ENCODE data around the gene CFHR5. TPM values are rescaled to one million over a fixed set of nuclear protein-coding genes. Genes with fewer than 3 reads are reported as not detected.
"Not testable (repeated sequence)": the region's sequence is repeated elsewhere in the genome, so short reads cannot be mapped to it uniquely, and the experiment has no call there.

The CFHR5 gene
- total RNA-seq, 4 donors from 2014 or later, result not detected

DNA sequence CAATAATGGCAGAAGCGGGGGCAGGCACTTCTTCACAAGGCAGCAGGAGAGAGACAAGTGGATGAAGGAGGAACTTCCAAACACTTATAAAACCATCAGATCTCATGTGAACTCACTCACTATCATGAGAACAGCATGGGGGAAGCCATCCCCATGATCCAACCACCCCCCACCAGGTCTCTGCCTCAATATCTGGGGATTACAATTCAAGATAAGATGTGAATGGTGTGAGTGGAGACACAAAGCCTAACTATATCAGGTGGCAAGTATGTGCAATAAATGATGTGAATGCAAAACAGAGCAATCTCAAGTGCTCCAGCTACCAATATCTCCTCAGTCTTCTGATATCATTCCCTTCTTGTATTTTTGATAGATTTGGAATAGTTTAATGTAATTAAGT is 21.4 kb upstream of the CFHR5 start:
- intact Hi-C loops (cut with DNase I; ENCODE audit: low total_unique reads), result no loop called here
- TF ChIP-seq POLR2A (IDR thresholded peaks at IDR 0.05), result no peak
- TF ChIP-seq, protein P1, sequence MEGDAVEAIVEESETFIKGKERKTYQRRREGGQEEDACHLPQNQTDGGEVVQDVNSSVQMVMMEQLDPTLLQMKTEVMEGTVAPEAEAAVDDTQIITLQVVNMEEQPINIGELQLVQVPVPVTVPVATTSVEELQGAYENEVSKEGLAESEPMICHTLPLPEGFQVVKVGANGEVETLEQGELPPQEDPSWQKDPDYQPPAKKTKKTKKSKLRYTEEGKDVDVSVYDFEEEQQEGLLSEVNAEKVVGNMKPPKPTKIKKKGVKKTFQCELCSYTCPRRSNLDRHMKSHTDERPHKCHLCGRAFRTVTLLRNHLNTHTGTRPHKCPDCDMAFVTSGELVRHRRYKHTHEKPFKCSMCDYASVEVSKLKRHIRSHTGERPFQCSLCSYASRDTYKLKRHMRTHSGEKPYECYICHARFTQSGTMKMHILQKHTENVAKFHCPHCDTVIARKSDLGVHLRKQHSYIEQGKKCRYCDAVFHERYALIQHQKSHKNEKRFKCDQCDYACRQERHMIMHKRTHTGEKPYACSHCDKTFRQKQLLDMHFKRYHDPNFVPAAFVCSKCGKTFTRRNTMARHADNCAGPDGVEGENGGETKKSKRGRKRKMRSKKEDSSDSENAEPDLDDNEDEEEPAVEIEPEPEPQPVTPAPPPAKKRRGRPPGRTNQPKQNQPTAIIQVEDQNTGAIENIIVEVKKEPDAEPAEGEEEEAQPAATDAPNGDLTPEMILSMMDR (IDR thresholded peaks at IDR 0.05), result no peak
- no peak overlapping the region for H3K4me3 ChIP-seq (ENCODE audit: low read depth, poor library complexity, severe bottlenecking)
- WGBS, 2 donors, result 96 to 97% methylated on average over 1 of the region's 1 CpG
- DNase-seq (ENCODE audit: low spot score in 2 of 2), result no peak

DNA sequence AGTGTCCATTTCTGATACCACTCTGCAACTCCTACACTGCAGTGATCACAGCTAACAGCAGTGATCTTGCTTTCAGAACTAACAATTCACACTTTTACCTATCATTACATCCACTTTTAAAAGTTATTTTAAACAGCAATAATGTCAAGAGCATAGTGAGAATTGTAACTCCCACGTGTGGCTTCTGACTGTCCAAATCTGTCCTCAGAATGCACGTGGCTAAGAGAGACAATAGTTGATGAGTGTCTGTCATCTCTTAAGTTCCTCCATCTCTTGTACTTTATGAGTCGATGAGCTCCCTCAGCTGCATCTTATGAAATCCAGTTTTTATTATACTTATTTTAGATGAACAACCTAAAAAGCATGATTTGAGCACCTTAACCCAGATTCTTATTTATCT is 16.5 kb upstream of the CFHR5 start:
- intact Hi-C loops (cut with DNase I; ENCODE audit: low total_unique reads), result no loop called here
- 74 to 75% methylated on average over 3 of the region's 3 CpGs for WGBS, 2 donors

DNA sequence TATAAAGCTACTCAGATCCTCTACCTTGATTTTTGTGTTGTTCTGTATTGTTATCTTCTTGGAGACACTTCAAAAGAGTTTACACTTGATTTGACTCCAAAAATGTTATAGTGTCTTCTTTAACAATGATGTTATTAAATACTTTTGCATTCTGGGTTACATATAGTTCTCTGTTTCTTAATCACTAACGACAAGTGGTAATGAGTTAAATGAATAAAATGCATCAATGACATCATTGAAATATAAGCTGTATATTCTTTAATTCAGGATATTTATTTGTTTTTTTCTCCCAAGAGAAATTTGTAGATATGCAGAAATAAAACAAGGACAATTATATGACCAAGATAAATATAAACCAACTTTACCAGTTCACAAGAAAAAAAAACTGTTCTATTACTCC is 7.2 kb upstream of the CFHR5 start:
- intact Hi-C loops (cut with DNase I; ENCODE audit: low total_unique reads), result no loop called here
- DNase-seq (ENCODE audit: low spot score in 2 of 2), result no peak
- H3K4me3 ChIP-seq (ENCODE audit: low read depth, poor library complexity, severe bottlenecking), result no peak overlapping the region
- 75% methylated on average over 1 of the region's 1 CpG for WGBS, 2 donors
- no peak for TF ChIP-seq POLR2A (IDR thresholded peaks at IDR 0.05)
- TF ChIP-seq, protein P1 (IDR thresholded peaks at IDR 0.05), result no peak

More for the DNA sequence above, 16.5 kb upstream of the CFHR5 start:
- no peak for DNase-seq (ENCODE audit: low spot score in 2 of 2)
- TF ChIP-seq POLR2A (IDR thresholded peaks at IDR 0.05), result no peak
- TF ChIP-seq, protein P1 (IDR thresholded peaks at IDR 0.05), result no peak
- H3K4me3 ChIP-seq (ENCODE audit: low read depth, poor library complexity, severe bottlenecking), result no peak overlapping the region

DNA sequence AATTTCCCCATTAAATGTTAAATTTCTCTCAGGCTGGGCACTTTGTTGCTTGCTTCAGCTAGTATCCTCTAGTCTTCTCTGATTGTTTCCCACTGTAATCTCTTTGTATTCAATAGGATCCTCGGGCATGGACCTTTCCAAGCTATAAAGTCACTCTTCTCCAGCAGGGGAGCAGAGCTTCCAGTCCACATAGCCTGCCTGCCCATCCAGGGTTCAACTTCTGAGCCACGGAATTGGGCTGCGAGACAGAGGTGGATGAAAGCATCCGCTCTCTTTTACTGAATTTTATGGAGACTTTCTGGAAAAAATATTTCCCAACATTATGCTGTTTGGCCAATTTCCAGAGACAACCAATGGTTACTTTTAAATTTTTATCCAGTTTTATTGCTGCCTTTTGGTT is 1.1 kb upstream of the CFHR5 start:
- no peak for TF ChIP-seq POLR2A (IDR thresholded peaks at IDR 0.05)
- TF ChIP-seq, protein P1 (IDR thresholded peaks at IDR 0.05), result no peak
- intact Hi-C loops (cut with DNase I; ENCODE audit: low total_unique reads), result no loop called here
- no peak overlapping the region for H3K4me3 ChIP-seq (ENCODE audit: low read depth, poor library complexity, severe bottlenecking)
- no peak for DNase-seq (ENCODE audit: low spot score in 2 of 2)
- WGBS, 2 donors, result 77 to 85% methylated on average over 4 of the region's 4 CpGs

DNA sequence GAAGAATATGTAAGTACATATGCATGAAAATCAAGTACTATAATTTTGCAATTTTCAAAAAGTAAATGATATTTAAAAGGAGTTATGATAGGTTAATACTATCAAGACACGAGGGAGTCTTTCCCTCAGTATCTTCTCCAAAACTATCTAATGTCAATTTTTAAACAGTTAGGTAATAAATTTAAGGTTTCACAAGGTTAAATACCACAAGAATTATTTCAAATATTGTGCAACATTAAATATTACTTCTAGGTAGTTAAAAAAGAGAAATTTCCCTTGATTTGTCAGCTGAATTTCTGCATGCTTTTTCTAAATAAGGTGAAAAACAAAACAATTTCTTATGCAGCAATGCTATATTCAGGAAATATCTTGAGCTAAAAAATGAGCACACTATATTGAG is 3.5 kb downstream of the CFHR5 start:
- DNase-seq (ENCODE audit: low spot score in 2 of 2), result no peak
- no peak overlapping the region for H3K4me3 ChIP-seq (ENCODE audit: low read depth, poor library complexity, severe bottlenecking)
- TF ChIP-seq, protein P1 (IDR thresholded peaks at IDR 0.05), result no peak
- TF ChIP-seq POLR2A (IDR thresholded peaks at IDR 0.05), result no peak
- WGBS, 2 donors, result 74% methylated on average over 1 of the region's 1 CpG
- intact Hi-C loops (cut with DNase I; ENCODE audit: low total_unique reads), result no loop called here

DNA sequence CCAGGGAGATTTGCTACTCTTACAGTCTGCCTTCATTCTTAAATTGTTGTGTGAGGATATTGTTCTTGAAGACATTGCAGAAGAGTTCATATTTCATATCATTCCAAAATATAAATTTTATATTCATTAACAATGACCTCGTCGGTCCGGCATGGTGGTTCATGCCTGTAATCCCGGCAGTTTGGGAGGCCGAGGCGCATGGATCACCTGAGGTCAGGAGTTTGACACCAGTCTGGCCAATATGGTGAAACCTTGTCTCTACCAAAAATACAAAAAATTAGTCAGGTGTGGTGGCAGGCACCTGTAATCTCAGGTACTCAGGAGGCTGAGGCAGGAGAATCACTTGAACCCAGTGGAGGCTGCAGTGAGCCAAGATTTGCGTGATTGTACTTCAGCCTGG is 4.9 kb downstream of the CFHR5 start:
- not testable (repeated sequence) for H3K4me3 ChIP-seq (ENCODE audit: low read depth, poor library complexity, severe bottlenecking)
- WGBS, 2 donors, result 90 to 92% methylated on average over 7 of the region's 7 CpGs

DNA sequence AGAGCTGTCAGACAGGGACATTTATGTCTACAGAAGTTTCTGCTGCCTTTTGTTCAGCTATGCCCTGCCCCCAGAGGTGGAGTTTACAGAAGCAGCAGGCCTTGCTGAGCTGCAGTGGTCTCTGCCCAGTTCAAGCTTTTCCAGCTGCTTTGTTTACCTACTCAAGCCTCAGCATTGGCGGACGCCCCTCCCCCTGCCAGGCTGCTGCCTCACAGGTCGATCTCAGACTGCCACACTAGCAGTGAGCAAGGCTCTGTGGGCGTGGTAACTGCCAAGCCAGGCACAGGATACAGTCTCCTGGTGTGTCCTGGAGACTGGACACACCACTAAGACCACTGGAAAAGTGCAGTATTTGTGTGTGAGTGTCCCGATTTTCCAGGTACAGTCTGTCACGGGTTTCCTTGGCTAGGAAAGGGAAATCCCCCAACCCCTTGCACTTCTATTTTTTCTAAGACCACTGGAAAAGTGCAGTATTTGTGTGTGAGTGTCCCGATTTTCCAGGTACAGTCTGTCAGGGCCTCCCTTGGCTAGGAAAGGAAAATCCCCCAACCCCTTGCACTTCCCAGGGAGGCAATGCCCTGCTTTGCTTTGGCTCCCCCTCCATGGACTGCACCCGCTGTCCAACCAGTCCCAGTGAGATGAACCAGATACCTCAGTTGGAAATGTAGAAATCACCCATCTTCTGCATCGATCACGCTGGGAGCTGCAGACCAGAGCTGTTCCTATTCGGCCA is 14.7 kb downstream of the CFHR5 start:
- DNase-seq (ENCODE audit: low spot score in 2 of 2); H3K4me3 ChIP-seq (ENCODE audit: low read depth, poor library complexity, severe bottlenecking); intact Hi-C loops (cut with DNase I; ENCODE audit: low total_unique reads): not testable (repeated sequence)
- 63 to 64% methylated on average over 11 of the region's 11 CpGs for WGBS, 2 donors

More for the DNA sequence above, 4.9 kb downstream of the CFHR5 start:
- DNase-seq (ENCODE audit: low spot score in 2 of 2), result peak in 1 of 2 donors; percentile 67
- intact Hi-C loops (cut with DNase I; ENCODE audit: low total_unique reads), result not testable (repeated sequence)
